Embryonic facial prominence (tissue), 1 donor: ENCODE data around the gene TRERF1.
"Not testable (repeated sequence)": the region's sequence is repeated elsewhere in the genome, so short reads cannot be mapped to it uniquely, and the experiment has no call there.

Source experiments
- DNase-seq: peaks from one replicate; pipeline ENCODE4 v3.0.0-alpha.2; 2016; ENCODE audit errors: extremely low spot score

The TRERF1 gene

GRCh38 chr6:42449917-42450476 lies 1.7 kb downstream of the TRERF1 start:
- no peak for DNase-seq

- no peak for DNase-seq
Measured at GRCh38 chr6:42448927-42449659, 2.6 kb downstream of the TRERF1 start.

DNA sequence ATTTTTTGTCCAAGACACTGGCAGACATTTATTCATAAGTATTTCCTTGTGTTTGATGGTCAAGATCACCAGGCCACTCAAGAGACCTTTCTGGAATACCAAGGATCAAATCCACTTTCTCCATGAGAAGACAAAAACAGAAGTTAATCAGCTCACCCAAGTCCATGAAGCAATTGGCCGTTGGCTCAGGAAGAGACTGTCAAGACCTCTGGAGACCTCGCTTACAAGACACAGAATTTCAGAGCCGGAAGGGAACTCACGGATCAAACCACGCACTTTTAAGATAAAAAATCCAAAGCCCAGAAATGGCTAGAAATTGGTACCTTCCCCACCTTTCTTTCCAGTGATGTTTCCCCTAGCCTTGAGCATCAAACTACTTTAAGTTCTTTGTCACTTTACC lies 3.3 kb downstream of the TRERF1 start:
- DNase-seq = no peak

DNA sequence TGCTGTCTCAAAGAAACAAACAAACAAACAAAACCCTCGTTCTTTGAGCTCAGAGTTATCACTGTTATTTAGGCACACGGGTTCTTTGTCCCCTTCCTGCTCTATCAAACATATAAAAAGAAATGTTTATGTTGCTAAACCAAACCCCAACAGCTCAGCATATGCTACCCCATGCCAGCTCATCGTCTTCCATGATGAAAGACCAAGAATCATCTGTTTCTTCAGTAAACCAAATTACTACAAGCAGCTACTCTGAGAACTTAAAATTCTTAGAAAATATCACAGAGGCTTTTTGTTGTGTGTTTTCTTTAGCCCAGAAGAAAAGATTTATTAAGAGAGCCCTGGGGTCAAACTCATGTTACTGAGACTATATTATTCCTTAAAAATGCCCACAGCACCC lies 4.7 kb downstream of the TRERF1 start:
- DNase-seq = no peak

GRCh38 chr6:42446370-42446769 lies 5.4 kb downstream of the TRERF1 start:
- no peak for DNase-seq

GRCh38 chr6:42445955-42446354 lies 5.8 kb downstream of the TRERF1 start:
- DNase-seq = not testable (repeated sequence)

- DNase-seq = no peak
Measured at GRCh38 chr6:42443312-42444060, 8.2 kb downstream of the TRERF1 start.

- DNase-seq = no peak
Measured at GRCh38 chr6:42441697-42442081, 10.0 kb downstream of the TRERF1 start.

DNA sequence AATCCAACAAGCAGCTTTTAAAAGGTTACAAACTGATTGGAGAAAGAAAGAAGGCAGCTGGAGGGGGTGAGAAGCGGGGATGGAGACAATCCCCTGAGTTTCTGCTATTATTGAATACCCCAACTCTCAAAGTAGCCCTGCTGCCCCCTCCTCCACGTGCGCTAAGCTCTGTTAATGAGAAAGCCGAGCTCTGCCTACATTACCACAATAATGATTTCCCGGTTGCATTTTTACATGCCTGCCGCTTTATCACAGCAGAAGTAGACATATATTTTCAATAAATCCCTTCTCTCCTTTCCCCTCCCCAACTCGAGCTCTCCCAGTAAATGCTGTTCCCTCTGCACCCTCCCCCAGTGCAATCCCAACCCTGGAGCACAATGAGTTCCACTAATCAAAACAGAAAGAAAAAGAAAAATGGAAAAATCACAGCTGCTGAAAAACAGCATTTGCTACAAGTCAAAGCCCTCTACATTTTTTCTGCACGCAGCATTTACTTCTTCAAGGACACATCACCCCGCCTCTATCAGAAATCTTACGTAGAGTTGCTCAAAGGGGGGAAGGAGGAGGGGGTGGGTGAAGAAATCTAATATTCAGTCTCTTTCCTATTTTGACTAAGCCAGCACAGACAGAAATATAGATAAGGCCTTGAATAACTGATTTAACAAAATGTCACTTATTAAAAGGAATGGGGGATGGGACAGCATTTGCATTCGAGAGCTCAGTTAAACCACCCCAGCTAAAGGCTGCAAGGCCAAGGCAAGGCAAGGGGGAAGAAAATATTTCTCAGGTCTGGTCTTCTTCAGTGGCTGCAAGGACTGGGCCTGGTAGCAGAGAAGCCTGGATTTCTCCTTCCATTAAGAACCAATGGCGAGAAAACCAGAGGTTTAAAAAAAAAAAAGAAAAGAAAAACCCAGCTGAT lies 10.7 kb downstream of the TRERF1 start:
- peak; percentile 60 for DNase-seq

- DNase-seq = no peak
Measured at GRCh38 chr6:42440027-42440426, 11.7 kb downstream of the TRERF1 start.

DNA sequence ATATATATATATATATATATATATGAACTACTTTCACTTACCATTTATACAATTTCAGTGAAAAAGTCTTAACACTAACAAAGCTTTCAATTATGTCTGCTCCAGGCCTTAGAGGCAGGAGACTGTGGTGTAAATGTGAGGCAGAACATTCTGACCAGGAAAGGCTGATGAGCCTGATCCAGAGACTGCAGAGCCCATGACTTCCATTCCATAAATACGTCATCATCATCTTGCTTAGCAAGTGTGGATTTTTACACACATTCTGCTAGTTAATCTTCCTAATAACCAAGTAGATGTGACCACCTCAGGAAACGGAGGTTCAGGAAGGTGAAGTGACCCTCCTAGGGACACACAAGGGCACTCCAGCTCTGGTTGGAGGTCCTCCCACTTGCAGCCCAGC lies 14.9 kb downstream of the TRERF1 start:
- DNase-seq = no peak

GRCh38 chr6:42434237-42434636 lies 17.5 kb downstream of the TRERF1 start:
- DNase-seq = no peak

GRCh38 chr6:42433409-42433808 lies 18.3 kb downstream of the TRERF1 start:
- no peak for DNase-seq

- no peak for DNase-seq
Measured at GRCh38 chr6:42431877-42432276, 19.8 kb downstream of the TRERF1 start.

- DNase-seq = no peak
Measured at GRCh38 chr6:42431356-42431755, 20.4 kb downstream of the TRERF1 start.

DNA sequence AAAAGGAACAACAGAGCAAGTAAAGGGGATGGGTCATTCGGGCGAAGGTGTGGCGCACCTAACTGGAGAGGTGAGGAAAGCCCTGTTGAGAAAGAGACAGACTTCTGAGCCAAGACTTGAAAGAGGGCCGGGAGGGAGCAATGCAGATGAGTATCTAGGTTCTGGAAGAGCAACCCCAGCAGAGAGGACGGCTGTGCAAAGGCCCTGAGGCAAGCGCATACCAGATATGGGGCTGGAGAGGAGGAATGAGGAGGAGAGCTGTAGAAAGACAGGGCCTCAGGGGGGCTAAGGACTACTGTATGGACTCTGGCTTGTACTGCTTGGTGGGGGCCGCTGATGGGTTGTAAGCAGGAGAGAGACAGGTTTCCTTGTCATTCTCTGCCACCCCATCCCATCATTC lies 21.9 kb downstream of the TRERF1 start:
- DNase-seq = no peak

GRCh38 chr6:42429042-42429585 lies 22.6 kb downstream of the TRERF1 start:
- no peak for DNase-seq

GRCh38 chr6:42428326-42429041 lies 23.2 kb downstream of the TRERF1 start:
- DNase-seq = no peak

DNA sequence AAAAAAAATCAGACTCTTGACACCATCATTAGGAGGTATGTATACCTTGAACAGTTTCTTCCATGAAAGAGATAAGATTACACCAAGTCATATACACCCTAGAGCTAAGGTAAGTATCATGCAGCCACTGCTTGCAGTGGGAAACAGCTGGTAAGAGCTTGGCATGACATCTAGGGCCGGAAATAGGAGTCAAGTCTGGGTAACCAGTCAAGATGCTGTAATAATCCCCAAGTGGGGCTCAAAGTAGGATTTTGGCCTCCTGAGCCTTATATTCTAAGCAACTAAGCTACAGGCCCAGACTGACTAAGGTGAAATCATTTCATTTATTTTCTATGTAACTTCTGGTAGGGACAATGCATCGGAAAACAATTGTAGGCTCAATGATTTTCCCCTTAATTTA lies 23.9 kb downstream of the TRERF1 start:
- DNase-seq = no peak

- no peak for DNase-seq
Measured at GRCh38 chr6:42426191-42426590, 25.5 kb downstream of the TRERF1 start.

GRCh38 chr6:42424906-42425474 lies 26.7 kb downstream of the TRERF1 start:
- no peak for DNase-seq
